H1 (cell line): Measurements from ENCODE around the gene TMEM185A.
"Not testable (repeated sequence)": the region's sequence is repeated elsewhere in the genome, so short reads cannot be mapped to it uniquely, and the experiment has no call there.

ENCODE experiments used
- BRCA1 ChIP-seq: IDR thresholded peaks from 2 replicates; pipeline ENCODE4 v1.6.1; 2012; ENCODE audit warnings: low read depth, low read length, improper control_type of control experiment
- CBX8 ChIP-seq: fragments of 300-800, 300-1000 bp; sonication (generic); IDR thresholded peaks from 2 replicates; pipeline ENCODE4 v1.7.1; 2016; ENCODE audit warnings: low read depth, low read length, borderline replicate concordance
- CREB1 ChIP-seq: IDR thresholded peaks from 2 replicates; pipeline ENCODE4 v1.6.1; 2012; ENCODE audit warnings: inconsistent platforms
- EGR1 ChIP-seq: IDR thresholded peaks from 2 replicates; pipeline ENCODE4 v1.6.1; 2011; ENCODE audit warnings: low read depth, low read length, borderline replicate concordance
- EP300 ChIP-seq, 2 experiments: IDR thresholded peaks; 1 replicate in 1 of 2; 2 replicates in 1 of 2; pipeline ENCODE4 v1.6.1; 2011 to 2012; ENCODE audit warnings: low read depth in 2 of 2, low read length in 2 of 2, mild to moderate bottlenecking in 2 of 2, borderline replicate concordance in 1 of 2, inconsistent platforms in 1 of 2, moderate library complexity in 1 of 2
- FOSL1 ChIP-seq: IDR thresholded peaks from 2 replicates; pipeline ENCODE4 v1.6.1; 2011; ENCODE audit warnings: mild to moderate bottlenecking, low read depth, low read length, moderate library complexity; ENCODE audit not compliant: insufficient read depth
- KDM5A ChIP-seq: fragments of 200-600 bp; IDR thresholded peaks from 2 replicates; pipeline ENCODE4 v1.7.1; 2012; ENCODE audit warnings: mild to moderate bottlenecking, low read length, inconsistent platforms, mixed read lengths
- POLR2A ChIP-seq, 2 experiments: IDR thresholded peaks; 1 replicate in 1 of 2; 2 replicates in 1 of 2; pipeline ENCODE4 v1.6.1; 2011; ENCODE audit warnings: low read depth in 2 of 2, low read length in 2 of 2, mild to moderate bottlenecking in 2 of 2; ENCODE audit errors: control extremely low read depth in 1 of 2
- TF ChIP-seq, protein P1 (sequence below), 3 experiments: IDR thresholded peaks; 1 replicate in 2 of 3; 2 replicates in 1 of 3; pipeline versions ENCODE4 v1.5.1 to v1.6.1; 2011; ENCODE audit warnings: low read length in 3 of 3, mild to moderate bottlenecking in 3 of 3, inconsistent platforms in 2 of 3, low read depth in 1 of 3, moderate library complexity in 1 of 3; ENCODE audit not compliant: insufficient read depth in 1 of 3; ENCODE audit errors: control extremely low read depth in 1 of 3
- TF ChIP-seq, protein P2 (sequence below): IDR thresholded peaks from 2 replicates; pipeline ENCODE4 v1.6.1; 2012; ENCODE audit warnings: low read length, inconsistent platforms

GRCh38 chrX:149675088-149675487 lies 43.5 kb upstream of the TMEM185A start:
- TF ChIP-seq FOSL1; CBX8; BRCA1; KDM5A; CREB1; EGR1; POLR2A (IDR thresholded peaks at IDR 0.05; ENCODE audit: control extremely low read depth in 1 of 2, low read depth in 2 of 2, low read length in 2 of 2); EP300 (IDR thresholded peaks at IDR 0.05; ENCODE audit: borderline replicate concordance in 1 of 2, low read depth in 2 of 2, low read length in 2 of 2): not testable (repeated sequence)
- TF ChIP-seq, protein P1, sequence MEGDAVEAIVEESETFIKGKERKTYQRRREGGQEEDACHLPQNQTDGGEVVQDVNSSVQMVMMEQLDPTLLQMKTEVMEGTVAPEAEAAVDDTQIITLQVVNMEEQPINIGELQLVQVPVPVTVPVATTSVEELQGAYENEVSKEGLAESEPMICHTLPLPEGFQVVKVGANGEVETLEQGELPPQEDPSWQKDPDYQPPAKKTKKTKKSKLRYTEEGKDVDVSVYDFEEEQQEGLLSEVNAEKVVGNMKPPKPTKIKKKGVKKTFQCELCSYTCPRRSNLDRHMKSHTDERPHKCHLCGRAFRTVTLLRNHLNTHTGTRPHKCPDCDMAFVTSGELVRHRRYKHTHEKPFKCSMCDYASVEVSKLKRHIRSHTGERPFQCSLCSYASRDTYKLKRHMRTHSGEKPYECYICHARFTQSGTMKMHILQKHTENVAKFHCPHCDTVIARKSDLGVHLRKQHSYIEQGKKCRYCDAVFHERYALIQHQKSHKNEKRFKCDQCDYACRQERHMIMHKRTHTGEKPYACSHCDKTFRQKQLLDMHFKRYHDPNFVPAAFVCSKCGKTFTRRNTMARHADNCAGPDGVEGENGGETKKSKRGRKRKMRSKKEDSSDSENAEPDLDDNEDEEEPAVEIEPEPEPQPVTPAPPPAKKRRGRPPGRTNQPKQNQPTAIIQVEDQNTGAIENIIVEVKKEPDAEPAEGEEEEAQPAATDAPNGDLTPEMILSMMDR (IDR thresholded peaks at IDR 0.05; ENCODE audit: control extremely low read depth in 1 of 3, insufficient read depth in 1 of 3, low read depth in 1 of 3, low read length in 3 of 3) = not testable (repeated sequence)
- TF ChIP-seq, protein P2, sequence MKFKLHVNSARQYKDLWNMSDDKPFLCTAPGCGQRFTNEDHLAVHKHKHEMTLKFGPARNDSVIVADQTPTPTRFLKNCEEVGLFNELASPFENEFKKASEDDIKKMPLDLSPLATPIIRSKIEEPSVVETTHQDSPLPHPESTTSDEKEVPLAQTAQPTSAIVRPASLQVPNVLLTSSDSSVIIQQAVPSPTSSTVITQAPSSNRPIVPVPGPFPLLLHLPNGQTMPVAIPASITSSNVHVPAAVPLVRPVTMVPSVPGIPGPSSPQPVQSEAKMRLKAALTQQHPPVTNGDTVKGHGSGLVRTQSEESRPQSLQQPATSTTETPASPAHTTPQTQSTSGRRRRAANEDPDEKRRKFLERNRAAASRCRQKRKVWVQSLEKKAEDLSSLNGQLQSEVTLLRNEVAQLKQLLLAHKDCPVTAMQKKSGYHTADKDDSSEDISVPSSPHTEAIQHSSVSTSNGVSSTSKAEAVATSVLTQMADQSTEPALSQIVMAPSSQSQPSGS = not testable (repeated sequence)
